Psoas muscle (tissue), 8 donors: ENCODE measurements around the gene PIM3. TPM values are rescaled to one million over a fixed set of nuclear protein-coding genes. Genes with fewer than 3 reads are reported as not detected.
A peak's percentile ranks its signal among the peaks of the same experiment; 100 is the strongest.

Source experiments
- ATAC-seq, 4 donors: fragments of 200-7000 bp; cut with Tn5 transposase; one replicate each; pipeline ENCODE4 v1.9.1; 2020; ENCODE audit warnings: moderate library complexity in 3 of 4, mild to moderate bottlenecking in 2 of 4
- DNase-seq, 2 donors: peaks; one replicate each; pipeline ENCODE4 v3.0.0-alpha.2; 2020
- H3K27ac ChIP-seq: fragments of 200-600 bp; one replicate; pipeline ENCODE4 v1.8.0; 2022
- H3K27me3 ChIP-seq, 3 donors: fragments of 200-600 bp in 1 of 3; one replicate each; pipeline versions ENCODE4 v1.6.1 to v1.8.0; 2013 to 2022; ENCODE audit warnings: low read length in 2 of 3, mild to moderate bottlenecking in 2 of 3, moderate library complexity in 1 of 3; ENCODE audit not compliant: insufficient read depth in 3 of 3
- H3K36me3 ChIP-seq, 2 donors: fragments of 200-600 bp in 1 of 2; one replicate each; pipeline versions ENCODE4 v1.6.1 to v1.8.0; 2013 to 2022; ENCODE audit warnings: low read depth in 1 of 2, mild to moderate bottlenecking in 1 of 2, moderate library complexity in 1 of 2; ENCODE audit not compliant: insufficient read depth in 1 of 2
- H3K4me1 ChIP-seq: fragments of 200-600 bp; one replicate; pipeline ENCODE4 v1.8.0; 2022
- H3K4me3 ChIP-seq: fragments of 200-600 bp; one replicate; pipeline ENCODE4 v1.8.0; 2022; ENCODE audit warnings: mild to moderate bottlenecking
- H3K9me3 ChIP-seq: fragments of 200-600 bp; one replicate; pipeline ENCODE4 v1.8.0; 2022
- CTCF ChIP-seq: fragments of 200-600 bp; IDR thresholded peaks from one replicate; pipeline ENCODE4 v1.8.0; 2022; ENCODE audit warnings: antibody characterized with exemption
- WGBS, 3 donors: extraction: QIAGEN DNeasy Blood & Tissue Kit; methylation state at CpG; one replicate each; pipeline versions ENCODE4 v1.1.6 to v1.1.7; 2013; 5-methylcytosine and 5-hydroxymethylcytosine counted together
- intact Hi-C, 2 donors: fragments of 100-400 bp; cut with DNase I; formaldehyde crosslinking; loops; one replicate each; pipeline versions ENCODE4 v1.11.0 to v1.14.2; 2022
- polyA plus RNA-seq, 3 donors: library from polyadenylated mRNA; stranded (reverse); fragments of 200-250 nt; gene quantifications; one replicate each; pipeline ENCODE4 v1.2.3, GENCODE V29; 2013
- total RNA-seq, 4 donors: library from RNA; stranded (reverse); fragmentation: NEBNext Ultra II Directional in 2 of 4; extraction: Animal tissue kit (Norgen Biotek cat#: 25700) in 2 of 4; gene quantifications; one replicate each; pipeline versions ENCODE4 v1.2.1 to v1.2.4, GENCODE V29; 2021 to 2023
- donor health status: healthy with polysubstance abuse.
- donor health status: DM: no; HTN: no; CAD: no; lungs with moderate emphysema.
- donor health status: Bipolar disorder and iron deficiency.
- donor health status: healthy.
- donor health status: DM: yes; HTN: yes; CAD: no.
- donor health status: DM: no; HTN: no; CAD: no.
- donor health status: DM: no; HTN: no; CAD: no.
- donor health status: DM: yes; HTN: yes; CAD: no.

PIM3 gene
- total and polyA plus RNA-seq, 7 donors: 40.5 to 128 (median 79.0) TPM

- WGBS, 3 donors: 87 to 91% (median 90%) methylated on average over 20 of the region's 20 CpGs
- TF ChIP-seq CTCF: no peak
- peaks cover 40% of the 10 kb centered on the region for H3K4me1 ChIP-seq
- H3K27ac ChIP-seq: no peak overlapping the region
- peak; percentile 13 to 42 for DNase-seq
- no peaks in the 10 kb centered on the region for H3K36me3 ChIP-seq
- intact Hi-C loops: no loop called here
- H3K9me3 ChIP-seq: no peaks in the 10 kb centered on the region
- H3K27me3 ChIP-seq: no peaks in the 10 kb centered on the region
- H3K4me3 ChIP-seq: no peak overlapping the region
- ATAC-seq: no peak
Measured at GRCh38 chr22:49956914-49957825, 3.4 kb upstream of the PIM3 start.

- ATAC-seq: no peak
Measured at GRCh38 chr22:49957826-49958365, 2.7 kb upstream of the PIM3 start.

GRCh38 chr22:49958366-49958921 lies 2.1 kb upstream of the PIM3 start:
- DNase-seq (peak; percentile 13 to 44), ATAC-seq (no peak)
- no peak for TF ChIP-seq CTCF
- Histone ChIP-seq H3K4me1 (peaks cover 39% of the 10 kb centered on the region), H3K9me3 (no peaks in the 10 kb centered on the region), H3K27me3 (no peaks in the 10 kb centered on the region), H3K36me3 (peaks cover 6 to 10% of the 10 kb centered on the region in 2 donors), H3K27ac (peak overlapping the region; percentile 97), H3K4me3 (no peak overlapping the region)
- 87 to 88% (median 87%) methylated on average over 16 of the region's 16 CpGs for WGBS, 3 donors
- intact Hi-C loops: no loop called here

More at GRCh38 chr22:49957826-49958365, 2.7 kb upstream of the PIM3 start:
- no peak overlapping the region for H3K4me3 ChIP-seq
- no peaks in the 10 kb centered on the region for H3K9me3 ChIP-seq
- WGBS, 3 donors: 86 to 91% (median 89%) methylated on average over 12 of the region's 12 CpGs
- intact Hi-C loops: no loop called here
- peak; percentile 13 to 42 for DNase-seq
- H3K4me1 ChIP-seq: peaks cover 39% of the 10 kb centered on the region
- H3K27ac ChIP-seq: no peak overlapping the region
- H3K36me3 ChIP-seq: peaks cover under 1 to 4% of the 10 kb centered on the region in 2 donors
- H3K27me3 ChIP-seq: no peaks in the 10 kb centered on the region
- no peak for TF ChIP-seq CTCF

- TF ChIP-seq CTCF: no peak
- no peak for ATAC-seq
- Histone ChIP-seq H3K9me3 (no peaks in the 10 kb centered on the region), H3K36me3 (peaks cover 9 to 17% of the 10 kb centered on the region in 2 donors), H3K27me3 (no peaks in the 10 kb centered on the region), H3K4me1 (peaks cover 39% of the 10 kb centered on the region), H3K4me3 (peak overlapping the region; percentile 86), H3K27ac (peak overlapping the region; percentile 97)
- DNase-seq: peak in 1 of 2 donors; percentile 18
- intact Hi-C loops: no loop called here
- 73 to 76% (median 73%) methylated on average over 28 to 29 of the region's 29 CpGs for WGBS, 3 donors
Measured at GRCh38 chr22:49958931-49959781, 1.4 kb upstream of the PIM3 start.
